Measurements from ENCODE around the gene KLK8. TPM values are rescaled to one million over a fixed set of nuclear protein-coding genes. Genes with fewer than 3 reads are reported as not detected.
A peak's percentile ranks its signal among the peaks of the same experiment; 100 is the strongest.

Gene KLK8
- total RNA-seq, 1 experiment from 2014 or later, result 2.7 TPM

DNA sequence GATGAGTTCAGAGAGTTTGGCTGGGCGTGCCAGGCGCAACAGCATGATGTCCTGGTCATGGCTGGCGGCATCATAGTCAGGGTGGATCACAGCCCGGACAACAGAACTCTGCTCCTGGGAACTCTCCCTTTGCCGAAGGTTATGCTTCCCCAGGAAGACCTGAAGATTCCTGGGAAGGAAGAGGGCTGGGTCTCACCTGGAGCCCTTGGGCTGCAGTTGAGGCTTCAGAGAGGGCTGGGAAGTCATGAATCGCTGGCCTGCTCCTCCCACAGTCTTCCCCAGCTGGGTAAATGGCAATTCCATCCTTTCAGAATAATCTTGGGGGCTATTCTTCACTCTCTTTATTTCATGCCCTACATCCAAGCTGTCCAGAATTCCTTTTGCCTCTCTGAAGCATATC is 38.0 kb downstream of the KLK8 start:
- no peak overlapping the region for H4K8ac ChIP-seq (replicated peaks; ENCODE audit: insufficient read length, low read depth, low read length)
- no peaks in the 10 kb centered on the region for H3K79me1 ChIP-seq (ENCODE audit: insufficient read depth, low read depth, low read length, poor library complexity, severe bottlenecking)
- no peak for DNase-seq
- no peaks in the 10 kb centered on the region; a peak in 2 of 7 replicates for H3K36me3 Mint-ChIP-seq (ENCODE audit: insufficient read depth in 1 of 3, low read depth in 3 of 3)
- no peak overlapping the region for H3K14ac ChIP-seq (ENCODE audit: insufficient read depth, low read length)
- no peaks in the 10 kb centered on the region for H4K20me1 ChIP-seq (ENCODE audit: control insufficient read depth, insufficient read depth, insufficient read length)
- H2BK15ac ChIP-seq (ENCODE audit: low read depth, low read length), result no peak overlapping the region
- TF ChIP-seq, protein P1, sequence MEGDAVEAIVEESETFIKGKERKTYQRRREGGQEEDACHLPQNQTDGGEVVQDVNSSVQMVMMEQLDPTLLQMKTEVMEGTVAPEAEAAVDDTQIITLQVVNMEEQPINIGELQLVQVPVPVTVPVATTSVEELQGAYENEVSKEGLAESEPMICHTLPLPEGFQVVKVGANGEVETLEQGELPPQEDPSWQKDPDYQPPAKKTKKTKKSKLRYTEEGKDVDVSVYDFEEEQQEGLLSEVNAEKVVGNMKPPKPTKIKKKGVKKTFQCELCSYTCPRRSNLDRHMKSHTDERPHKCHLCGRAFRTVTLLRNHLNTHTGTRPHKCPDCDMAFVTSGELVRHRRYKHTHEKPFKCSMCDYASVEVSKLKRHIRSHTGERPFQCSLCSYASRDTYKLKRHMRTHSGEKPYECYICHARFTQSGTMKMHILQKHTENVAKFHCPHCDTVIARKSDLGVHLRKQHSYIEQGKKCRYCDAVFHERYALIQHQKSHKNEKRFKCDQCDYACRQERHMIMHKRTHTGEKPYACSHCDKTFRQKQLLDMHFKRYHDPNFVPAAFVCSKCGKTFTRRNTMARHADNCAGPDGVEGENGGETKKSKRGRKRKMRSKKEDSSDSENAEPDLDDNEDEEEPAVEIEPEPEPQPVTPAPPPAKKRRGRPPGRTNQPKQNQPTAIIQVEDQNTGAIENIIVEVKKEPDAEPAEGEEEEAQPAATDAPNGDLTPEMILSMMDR (conservative IDR thresholded peaks at IDR 0.05), result no peak
- H3K4me2 ChIP-seq (ENCODE audit: insufficient read depth, insufficient read length, low read length), result no peak overlapping the region
- peaks cover 54% of the 10 kb centered on the region for H3K27me3 Mint-ChIP-seq (ENCODE audit: low read depth)
- H3K23me2 ChIP-seq (ENCODE audit: insufficient read length, low read depth, low read length, poor library complexity, severe bottlenecking), result no peaks in the 10 kb centered on the region
- H3K27ac Mint-ChIP-seq, result peak overlapping the region in 1 of 3 experiments; percentile 54; a peak in 1 of 7 replicates
- no peak overlapping the region for H2BK20ac ChIP-seq (ENCODE audit: low read depth, low read length, poor library complexity, severe bottlenecking)
- WGBS (ENCODE audit: extremely low coverage, insufficient read length, low lambda C conversion rate), result no CpG with 5 or more reads among the region's 6 CpGs
- H2AFZ ChIP-seq (ENCODE audit: low read length), result no peak overlapping the region
- H3K4ac ChIP-seq (ENCODE audit: low read depth, low read length), result no peak overlapping the region
- no peaks in the 10 kb centered on the region for H3K27me3 ChIP-seq (ENCODE audit: insufficient read depth, low read length)
- no peak overlapping the region for H3K56ac ChIP-seq (ENCODE audit: insufficient read length, low read depth, low read length)
- H2BK120ac ChIP-seq (ENCODE audit: low read depth, low read length, poor library complexity, severe bottlenecking), result no peak overlapping the region
- H4K5ac ChIP-seq (ENCODE audit: insufficient read length, low read depth, low read length), result no peak overlapping the region
- H2BK12ac ChIP-seq (ENCODE audit: insufficient read length, low read depth, low read length), result no peak overlapping the region
- H3K9me3 ChIP-seq (ENCODE audit: control insufficient read depth, low read depth, low read length), result no peaks in the 10 kb centered on the region
- H3K27ac ChIP-seq (ENCODE audit: insufficient read length, low read depth, low read length), result no peak overlapping the region
- H3K4me1 ChIP-seq (ENCODE audit: insufficient read depth, low read length), result peaks cover 3% of the 10 kb centered on the region; the same call in 1 of the 2 replicates
- no peak overlapping the region for H2BK5ac ChIP-seq (ENCODE audit: insufficient read length, low read length)
- H3K9me3 Mint-ChIP-seq, result peaks cover 0 to 5% of the 10 kb centered on the region in 2 experiments; a peak in 1 of 5 replicates
- no peak overlapping the region for H3K4me3 Mint-ChIP-seq
- no peak overlapping the region for H3T11ph ChIP-seq (ENCODE audit: low read length)
- no peak overlapping the region for H3K9ac ChIP-seq (ENCODE audit: extremely low read depth, insufficient read length, low read length)
- H3K4me1 Mint-ChIP-seq, result peaks cover 5 to 16% of the 10 kb centered on the region in 2 experiments
- no peak overlapping the region for H4K91ac ChIP-seq (ENCODE audit: insufficient read length, low read depth, low read length)
- no peak overlapping the region for H3K18ac ChIP-seq (ENCODE audit: insufficient read length, low read depth, low read length)
- no peak overlapping the region for H3K23ac ChIP-seq (ENCODE audit: insufficient read length, low read depth, low read length)
- no peaks in the 10 kb centered on the region for H3K79me2 ChIP-seq (ENCODE audit: insufficient read depth, low read length)
- no peak overlapping the region for H2AK5ac ChIP-seq (ENCODE audit: insufficient read length, low read length)
